ENCODE data around the gene EDDM3A.

The EDDM3A gene

GRCh38 chr14:20706657-20707355 lies 38.9 kb upstream of the EDDM3A start:
- in situ Hi-C loops (cut with MboI; ENCODE audit: low sequenced_read_pairs, unreplicated experiment), result loop anchor here (10.0 kb wide), 1 partner anchor 258 kb away; no protein-coding TSS in a partner anchor
- DNase-seq (ENCODE audit: low spot score), result no peak
- TF ChIP-seq CTCF (IDR thresholded peaks at IDR 0.05; ENCODE audit: borderline replicate concordance, control extremely low read depth, extremely low read depth, insufficient read depth, missing control alignments), result no peak

- no peak for TF ChIP-seq CTCF (IDR thresholded peaks at IDR 0.05; ENCODE audit: borderline replicate concordance, control extremely low read depth, extremely low read depth, insufficient read depth, missing control alignments)
- in situ Hi-C loops (cut with MboI; ENCODE audit: low sequenced_read_pairs, unreplicated experiment), result loop anchor here (10.0 kb wide), 1 partner anchor 257 kb away; no protein-coding TSS in a partner anchor
Measured at GRCh38 chr14:20707622-20708021, 38.1 kb upstream of the EDDM3A start.

GRCh38 chr14:20711261-20711660 lies 34.4 kb upstream of the EDDM3A start:
- DNase-seq (ENCODE audit: low spot score), result no peak
- in situ Hi-C loops (cut with MboI; ENCODE audit: low sequenced_read_pairs, unreplicated experiment), result no loop called here
- no peak for TF ChIP-seq CTCF (IDR thresholded peaks at IDR 0.05; ENCODE audit: borderline replicate concordance, control extremely low read depth, extremely low read depth, insufficient read depth, missing control alignments)

More at GRCh38 chr14:20707622-20708021, 38.1 kb upstream of the EDDM3A start:
- DNase-seq (ENCODE audit: low spot score), result no peak

- in situ Hi-C loops (cut with MboI; ENCODE audit: low sequenced_read_pairs, unreplicated experiment), result no loop called here
- no peak for TF ChIP-seq CTCF (IDR thresholded peaks at IDR 0.05; ENCODE audit: borderline replicate concordance, control extremely low read depth, extremely low read depth, insufficient read depth, missing control alignments)
- no peak for DNase-seq (ENCODE audit: low spot score)
Measured at GRCh38 chr14:20711685-20712084, 34.0 kb upstream of the EDDM3A start.

GRCh38 chr14:20712904-20713303 lies 32.8 kb upstream of the EDDM3A start:
- no peak for TF ChIP-seq CTCF (IDR thresholded peaks at IDR 0.05; ENCODE audit: borderline replicate concordance, control extremely low read depth, extremely low read depth, insufficient read depth, missing control alignments)
- in situ Hi-C loops (cut with MboI; ENCODE audit: low sequenced_read_pairs, unreplicated experiment), result no loop called here
- no peak for DNase-seq (ENCODE audit: low spot score)

GRCh38 chr14:20714593-20715250 lies 31.0 kb upstream of the EDDM3A start:
- no peak for DNase-seq (ENCODE audit: low spot score)
- TF ChIP-seq CTCF (IDR thresholded peaks at IDR 0.05; ENCODE audit: borderline replicate concordance, control extremely low read depth, extremely low read depth, insufficient read depth, missing control alignments), result no peak
- in situ Hi-C loops (cut with MboI; ENCODE audit: low sequenced_read_pairs, unreplicated experiment), result no loop called here

All from GM13976 (cell line).